Renal cortical epithelial cell (primary cell): Measurements from ENCODE around the gene THBS4. TPM values are rescaled to one million over a fixed set of nuclear protein-coding genes. Genes with fewer than 3 reads are reported as not detected.
A peak's percentile ranks its signal among the peaks of the same experiment; 100 is the strongest.

Experiments used
- DNase-seq: peaks from one replicate; pipeline ENCODE4 v3.0.0-alpha.2; 2011; ENCODE audit warnings: low read depth
- total RNA-seq: library from RNA; depleted of rRNA; stranded (reverse); fragments of >200 nt; gene quantifications from 2 replicates; pipeline ENCODE4 v1.2.3, GENCODE V29; 2014

THBS4 gene
- total RNA-seq, 1 donor from 2014 or later: 0.55 TPM

DNA sequence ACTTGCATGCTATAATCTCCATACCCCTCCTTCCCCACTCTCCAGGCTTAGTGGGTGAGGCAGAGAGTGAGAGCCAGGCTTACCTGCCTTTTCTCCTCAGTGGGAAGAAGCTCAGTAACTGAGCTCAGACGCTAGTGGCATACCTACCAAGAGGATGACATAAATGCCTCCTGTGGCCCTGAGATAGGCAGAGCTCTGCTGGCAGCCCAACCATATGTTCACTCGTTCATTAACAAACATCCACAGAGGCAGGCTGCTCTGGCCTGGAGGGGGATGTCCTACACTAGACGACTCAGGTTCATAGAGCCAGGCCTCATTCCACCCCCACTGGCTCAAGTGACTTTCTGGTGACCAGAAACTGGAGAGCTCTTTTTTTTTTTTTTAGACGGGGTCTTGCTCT lies 81.3 kb downstream of the THBS4 start:
- no peak for DNase-seq

DNA sequence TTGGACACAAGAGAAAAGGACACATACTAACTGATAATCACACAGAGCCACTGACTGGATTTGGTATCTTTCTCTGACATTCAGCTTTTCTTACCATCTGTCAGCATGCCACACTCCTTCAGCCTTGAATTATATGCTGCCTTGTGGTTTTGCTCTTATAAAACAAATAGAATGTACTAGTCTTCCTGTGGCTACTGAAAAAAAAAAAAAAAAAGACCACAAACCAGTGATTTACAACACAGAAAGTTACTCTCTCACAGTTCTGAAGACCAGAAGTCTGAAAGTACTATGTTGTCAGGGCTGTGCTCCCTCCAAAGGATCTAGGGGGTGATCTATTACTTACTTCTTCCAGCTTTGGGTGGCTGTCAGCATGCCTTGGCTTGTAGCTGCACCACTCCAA lies 82.3 kb downstream of the THBS4 start:
- DNase-seq: peak; percentile 47

DNA sequence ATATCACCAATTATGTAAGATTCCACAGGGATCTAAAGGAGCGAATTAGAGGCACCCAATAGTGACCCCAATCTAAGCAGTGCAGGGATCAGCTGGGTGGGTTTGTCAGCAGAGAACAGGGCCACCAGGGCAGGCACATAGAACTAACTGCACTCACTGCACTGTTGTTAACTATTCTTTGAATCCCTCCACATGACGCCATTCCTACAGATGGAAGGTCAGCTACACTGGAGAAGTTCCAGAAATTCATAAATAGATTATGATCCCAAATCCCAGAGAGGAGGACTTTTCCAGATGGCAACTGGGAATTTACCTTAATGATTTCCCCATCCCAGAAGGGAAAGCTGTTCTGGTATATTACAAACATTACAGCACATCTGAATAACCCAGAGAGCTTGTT lies 84.2 kb downstream of the THBS4 start:
- DNase-seq: no peak

DNA sequence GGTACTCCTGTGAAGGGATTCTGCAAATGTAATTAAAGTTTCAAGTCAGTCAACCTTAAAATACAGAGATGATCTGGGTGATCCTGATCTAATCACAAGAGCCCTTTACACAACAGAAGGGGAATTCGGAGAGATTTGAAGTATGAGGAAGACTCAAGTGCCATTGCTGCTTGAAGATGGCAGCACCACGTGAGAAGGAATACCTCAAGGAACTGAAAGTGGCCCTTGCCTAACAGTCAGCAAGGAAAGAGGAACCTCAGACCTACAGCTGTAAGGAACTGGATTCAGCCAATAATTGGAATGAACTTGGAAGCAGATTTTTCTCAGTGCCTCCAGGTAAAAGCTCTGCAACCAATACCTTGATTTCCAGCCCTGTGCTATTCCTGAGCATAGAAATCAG lies 87.4 kb downstream of the THBS4 start:
- no peak for DNase-seq

DNA sequence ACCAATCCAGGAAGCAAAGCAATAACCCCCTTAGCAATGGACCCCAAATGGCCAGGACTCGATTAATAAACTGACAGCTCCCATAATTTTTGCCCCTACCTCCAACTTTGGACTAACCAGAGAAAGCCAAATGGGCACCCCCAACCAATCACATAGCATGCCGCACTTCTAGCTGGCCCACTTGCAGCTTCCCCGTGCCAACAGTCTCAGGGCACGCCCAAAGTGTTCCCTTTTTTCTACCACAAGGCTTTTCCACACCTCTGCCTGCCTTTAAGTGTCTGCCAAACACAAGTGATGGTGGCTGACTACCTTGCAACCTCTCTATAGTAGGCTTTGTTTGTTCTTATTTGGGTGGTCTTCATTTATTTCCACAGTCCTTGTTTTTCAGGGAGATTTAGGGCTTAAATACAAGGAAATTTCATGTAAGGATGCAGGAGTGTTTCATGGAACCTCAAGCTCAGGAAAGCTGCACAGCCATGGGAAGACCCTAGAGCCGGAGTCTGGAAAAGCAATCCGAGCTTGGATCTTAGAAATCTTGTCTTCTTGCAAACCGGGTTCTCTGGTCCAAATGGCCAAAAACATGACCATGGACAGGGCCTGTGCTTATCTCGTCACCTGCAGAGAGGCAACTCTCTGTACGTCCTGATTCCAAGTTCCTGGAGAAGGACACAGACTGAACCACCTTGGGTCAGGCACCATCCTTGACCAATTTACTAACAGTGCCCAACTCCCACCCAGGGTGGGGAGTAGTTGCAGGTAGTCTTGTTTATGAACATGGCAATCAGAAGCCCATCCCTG lies 89.2 kb downstream of the THBS4 start:
- DNase-seq: no peak

DNA sequence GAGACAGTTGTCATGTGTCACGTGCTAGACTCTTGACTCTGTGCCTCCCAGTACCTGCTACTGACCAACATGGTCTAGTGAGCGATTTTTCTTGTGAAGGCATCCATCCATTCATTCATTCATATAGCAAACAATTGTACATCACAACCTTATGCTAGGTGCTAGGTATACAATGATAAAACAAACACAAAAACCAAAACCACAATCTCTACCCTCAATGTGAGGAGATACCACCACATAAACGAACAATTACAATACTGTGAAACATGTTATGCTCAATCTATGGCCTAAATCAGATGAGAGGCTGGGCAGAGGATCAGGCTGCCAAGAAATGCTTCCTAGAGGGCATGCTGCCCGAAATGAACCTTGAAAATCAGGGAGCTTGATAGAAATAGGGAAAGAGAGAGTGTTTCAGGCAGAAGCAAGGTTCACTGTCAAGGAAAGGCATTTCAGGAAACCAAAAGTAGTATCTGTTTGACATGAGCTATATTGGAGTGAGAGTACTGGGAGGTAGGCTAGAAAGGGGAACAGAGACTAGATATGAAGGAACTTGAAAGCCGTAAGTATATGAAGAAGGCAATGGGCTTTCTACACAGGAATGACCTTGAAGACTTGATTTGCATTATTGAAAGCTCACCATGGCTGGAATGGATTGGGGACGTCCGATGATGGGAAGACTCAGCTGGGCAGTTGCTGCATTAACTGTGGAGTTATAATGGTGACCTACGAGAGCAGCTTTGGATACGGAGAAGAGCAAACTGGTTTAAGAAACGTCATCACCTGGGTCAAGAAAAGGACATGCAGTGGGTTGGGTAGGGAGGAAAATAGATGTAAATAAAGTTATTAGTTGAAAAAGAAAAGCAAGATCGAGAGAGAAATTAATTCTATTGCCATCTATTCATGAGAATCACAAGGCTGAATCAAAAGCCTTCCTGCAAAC lies 90.1 kb downstream of the THBS4 start:
- no peak for DNase-seq

DNA sequence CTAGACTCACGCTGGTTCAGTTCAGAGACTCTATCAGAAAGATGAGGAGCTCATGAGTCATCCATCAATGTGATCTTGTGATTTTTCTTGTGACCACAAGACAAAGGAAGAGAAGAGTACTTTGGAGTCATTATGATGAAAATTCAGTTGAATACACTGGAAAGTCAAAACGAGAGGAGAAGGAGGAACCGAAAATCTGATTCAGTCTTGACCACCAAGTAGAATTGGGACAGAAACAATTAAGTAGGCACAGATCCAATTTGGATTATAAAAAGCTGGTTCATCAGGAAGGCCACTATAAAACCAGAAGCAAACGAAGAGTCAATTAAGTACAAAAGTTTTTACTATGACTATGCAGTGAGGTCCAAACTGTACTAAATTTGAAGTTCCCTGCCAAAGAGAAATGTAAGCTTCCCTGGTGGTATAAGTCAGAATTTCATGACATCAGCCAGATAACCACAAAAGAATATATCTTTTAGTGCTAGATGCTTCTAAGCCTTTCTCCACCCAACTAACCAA lies 90.9 kb downstream of the THBS4 start:
- peak; percentile 91 for DNase-seq

DNA sequence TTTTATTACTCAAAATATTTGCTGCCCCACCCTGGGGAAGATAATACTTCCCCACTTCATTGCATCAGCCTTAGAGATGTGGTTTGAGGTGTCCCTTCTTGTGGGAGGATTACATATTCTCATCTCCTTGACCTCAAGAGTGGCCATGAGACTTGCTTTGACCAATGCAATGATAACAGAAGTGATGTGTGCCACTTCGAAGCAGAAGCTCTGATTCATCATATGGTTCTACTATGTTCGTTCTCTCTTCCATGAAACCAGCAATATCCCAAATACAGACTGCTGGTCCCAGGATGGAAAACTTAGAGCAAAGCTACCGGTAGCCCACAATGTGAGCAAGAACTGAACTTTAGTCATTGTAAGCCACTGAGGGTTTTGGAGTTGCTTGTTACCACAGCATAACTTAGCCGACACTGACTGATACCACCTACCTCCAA lies 92.0 kb downstream of the THBS4 start:
- DNase-seq: no peak

DNA sequence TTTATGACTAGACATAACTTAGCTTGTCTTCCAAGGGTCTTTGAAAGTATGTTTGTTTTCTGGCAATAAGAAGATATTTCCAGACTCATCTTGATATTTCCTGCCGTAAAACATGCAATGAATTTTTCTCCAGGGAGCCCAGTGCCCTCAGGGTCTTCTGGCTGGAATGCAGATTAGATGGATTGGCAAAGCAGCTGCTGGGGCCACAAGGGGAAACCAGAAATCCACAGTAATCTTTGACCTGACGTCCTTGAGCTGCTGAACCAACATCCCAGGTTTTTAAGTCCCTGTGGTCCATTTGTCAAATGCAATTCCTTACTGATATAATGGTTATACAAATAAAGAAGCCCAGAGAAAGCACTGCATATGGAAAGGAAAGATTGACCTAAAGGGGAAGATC lies 93.0 kb downstream of the THBS4 start:
- no peak for DNase-seq

DNA sequence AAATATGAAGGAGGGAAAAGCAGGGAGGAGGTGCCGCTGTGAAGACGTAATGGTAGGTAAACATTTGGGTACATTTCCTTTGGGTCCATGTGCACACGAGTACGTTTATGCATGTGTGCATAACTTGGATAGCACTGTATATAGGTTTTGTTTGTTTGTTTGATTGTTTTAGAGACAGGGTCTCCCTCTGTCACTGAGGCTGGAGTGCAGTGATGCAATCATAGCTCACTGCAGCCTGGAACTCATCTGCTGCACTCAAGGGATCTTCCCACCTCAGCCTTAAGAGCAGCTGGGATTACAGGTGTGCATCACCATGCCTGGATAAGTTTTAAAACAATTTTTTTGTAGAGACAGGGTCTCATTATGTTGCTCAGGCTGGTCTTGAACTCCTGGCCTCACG lies 94.0 kb downstream of the THBS4 start:
- DNase-seq: no peak

Other genes starting within 250 kb of the THBS4 start
- 11.6 and 15.4 TPM in 2 replicates for gene MTX3, start 44.1 kb upstream of the THBS4 start, total RNA-seq
- gene SERINC5, start 220.7 kb downstream of the THBS4 start, total RNA-seq: 8.7 and 23.7 TPM in 2 replicates